GM18517 (cell line): ENCODE measurements around the gene ATR.
"Not testable (repeated sequence)": the region's sequence is repeated elsewhere in the genome, so short reads cannot be mapped to it uniquely, and the experiment has no call there.

Experiments
- ATAC-seq: cut with Tn5 transposase; IDR thresholded peaks from one replicate; pipeline ENCODE4 v1.9.1; 2021; ENCODE audit warnings: mild to moderate bottlenecking, moderate library complexity; ENCODE audit not compliant: unreplicated experiment

The ATR gene

DNA sequence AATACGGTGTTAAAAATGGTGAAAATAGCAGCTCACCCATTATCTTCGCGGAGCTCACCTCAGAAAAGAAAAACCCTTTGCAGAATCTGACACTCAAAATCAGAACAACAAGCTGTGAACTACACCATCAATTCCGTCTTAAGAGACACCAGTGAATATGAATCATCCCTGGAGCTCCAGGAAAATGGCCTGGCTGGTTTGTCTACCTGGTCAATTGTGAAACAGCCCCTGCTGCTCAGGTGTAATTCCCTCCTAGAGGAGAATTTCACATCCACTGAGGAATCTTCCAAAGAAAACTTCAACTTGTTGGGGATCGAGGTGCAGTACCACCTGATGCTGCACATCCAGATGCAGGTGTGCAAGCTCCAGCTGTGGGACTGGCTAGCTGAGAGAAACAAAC is 127.7 kb downstream of the ATR start:
- no peak for ATAC-seq

DNA sequence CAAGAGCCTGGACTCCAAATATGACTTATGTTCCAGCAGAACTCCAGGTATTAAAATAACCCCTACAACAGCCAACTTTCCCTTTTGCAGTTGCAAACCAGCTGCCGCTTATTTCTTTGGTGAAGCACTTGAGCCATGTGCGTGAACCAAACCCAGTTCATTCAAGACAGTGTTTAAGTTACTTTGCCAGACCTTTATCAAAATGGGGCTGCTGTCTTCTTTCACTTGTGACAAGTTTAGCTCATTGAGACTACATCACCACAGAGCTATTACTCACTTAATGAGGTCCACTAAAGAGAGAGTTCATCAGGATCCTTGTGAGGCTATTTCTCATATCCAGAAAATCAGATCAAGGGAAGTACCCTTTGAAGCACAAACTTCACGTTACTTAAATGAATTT is 128.3 kb downstream of the ATR start:
- ATAC-seq: no peak

- ATAC-seq: peak; percentile 52
These were observed 130.4 kb downstream of the ATR start, which contains the start of gene XRN1 for GRCh38 chr3:142447852-142448823. Gene XRN1, minus strand, starts transcription at chr3:142448037. Its CDS starts 93 bp downstream, at chr3:142447944.

- ATAC-seq: peak; percentile 23
These were observed 131.2 kb downstream of the ATR start for GRCh38 chr3:142447301-142447851.

DNA sequence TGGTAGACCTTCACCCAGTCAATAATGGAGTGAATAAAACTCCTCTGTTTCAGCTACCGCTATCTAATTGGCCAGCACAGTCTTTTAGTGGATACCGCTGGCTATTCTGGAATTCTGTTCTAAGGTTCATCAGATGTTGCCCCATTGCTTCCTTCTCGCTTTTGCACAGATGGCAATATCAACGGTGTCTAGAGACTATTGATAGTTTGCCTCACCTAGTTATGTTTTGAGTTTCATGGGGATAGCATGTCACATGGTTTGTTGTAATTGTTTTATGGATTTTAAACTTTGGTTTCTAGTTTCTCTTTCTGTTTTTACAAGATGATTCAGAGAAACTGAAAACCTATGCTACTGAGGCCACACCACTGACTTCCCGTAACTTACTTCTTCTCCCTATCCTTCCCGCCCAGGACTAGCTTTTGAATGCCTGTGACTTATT is 132.7 kb downstream of the ATR start:
- ATAC-seq: peak; percentile 74

DNA sequence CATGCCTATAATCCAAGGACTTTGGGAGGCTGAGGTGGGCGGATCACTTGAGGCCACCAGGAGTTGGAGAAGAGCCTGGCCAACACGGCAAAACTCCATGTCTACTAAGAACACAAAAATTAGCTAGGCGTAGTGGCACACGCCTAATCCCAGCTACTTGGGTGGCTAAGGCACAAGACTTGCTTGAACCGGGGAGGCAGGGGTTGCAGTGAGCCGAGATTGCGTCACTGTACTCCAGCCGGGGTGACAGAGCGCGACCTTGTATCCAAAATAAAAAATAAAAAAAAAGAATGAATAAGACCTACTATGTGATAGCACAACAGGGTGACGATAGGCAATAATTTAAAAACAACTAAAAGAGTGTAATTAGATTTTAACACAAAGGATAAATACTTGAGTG is 134.2 kb downstream of the ATR start:
- no peak for ATAC-seq

- not testable (repeated sequence) for ATAC-seq
These were observed 135.5 kb downstream of the ATR start for GRCh38 chr3:142443060-142443459.

DNA sequence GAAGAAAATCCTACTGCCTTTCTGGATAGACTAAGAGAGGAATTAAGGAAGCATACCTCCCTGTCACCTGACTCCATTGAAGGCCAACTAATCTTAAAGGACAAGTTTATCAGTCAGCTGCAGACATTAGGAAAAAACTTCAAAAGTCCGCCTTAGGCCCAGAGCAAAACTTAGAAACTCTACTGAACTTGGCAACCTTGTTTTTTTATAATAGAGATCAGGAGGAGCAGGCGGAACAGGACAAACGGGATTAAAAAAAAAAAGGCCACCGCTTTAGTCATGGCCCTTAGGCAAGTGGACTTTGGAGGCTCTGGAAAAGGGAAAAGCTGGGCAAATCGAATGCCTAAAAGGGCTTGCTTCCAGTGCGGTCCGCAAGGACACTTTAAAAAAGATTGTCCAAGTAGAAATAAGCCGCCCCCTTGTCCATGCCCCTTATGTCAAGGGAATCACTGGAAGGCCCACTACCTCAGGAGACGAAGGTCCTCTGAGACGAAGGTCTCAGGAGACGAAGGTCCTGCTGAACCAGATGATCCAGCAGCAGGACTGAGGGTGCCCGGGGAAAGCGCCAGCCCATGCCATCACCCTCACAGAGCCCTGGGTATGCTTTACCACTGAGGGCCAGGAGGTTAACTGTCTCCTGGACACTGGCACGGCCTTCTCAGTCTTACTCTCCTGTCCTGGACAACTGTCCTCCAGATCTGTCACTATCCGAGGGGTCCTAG is 138.9 kb downstream of the ATR start:
- ATAC-seq: not testable (repeated sequence)

GRCh38 chr3:142438096-142438495 is 140.4 kb downstream of the ATR start:
- ATAC-seq: not testable (repeated sequence)

DNA sequence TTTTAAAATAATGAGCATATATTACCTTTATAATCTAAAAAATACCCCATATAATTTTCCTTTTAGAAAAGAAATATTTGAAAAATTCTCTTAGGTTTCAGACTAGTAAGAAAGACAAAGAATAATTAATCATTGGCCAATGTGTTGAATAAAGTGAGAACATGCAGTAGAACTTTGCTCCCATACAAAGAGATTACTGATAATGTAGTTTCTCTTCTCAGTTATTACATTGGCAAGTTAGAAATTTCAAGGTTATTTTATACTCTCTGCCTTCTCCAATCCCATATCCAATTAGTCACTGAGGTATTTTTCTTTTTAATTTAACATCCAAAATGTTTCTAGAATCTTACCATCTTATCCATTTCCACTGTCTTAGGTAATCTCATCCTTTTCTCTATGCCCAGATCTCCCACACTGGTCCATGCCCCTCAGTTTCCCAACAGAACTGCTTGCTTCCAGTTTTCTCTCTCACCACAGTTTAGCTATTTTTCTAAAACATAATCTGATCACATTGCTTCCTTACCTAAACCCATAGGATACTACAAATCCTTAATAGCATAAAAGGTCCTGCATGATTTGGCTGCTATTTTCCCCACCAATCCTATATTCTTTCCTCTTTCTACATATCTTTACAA is 141.5 kb downstream of the ATR start:
- no peak for ATAC-seq

DNA sequence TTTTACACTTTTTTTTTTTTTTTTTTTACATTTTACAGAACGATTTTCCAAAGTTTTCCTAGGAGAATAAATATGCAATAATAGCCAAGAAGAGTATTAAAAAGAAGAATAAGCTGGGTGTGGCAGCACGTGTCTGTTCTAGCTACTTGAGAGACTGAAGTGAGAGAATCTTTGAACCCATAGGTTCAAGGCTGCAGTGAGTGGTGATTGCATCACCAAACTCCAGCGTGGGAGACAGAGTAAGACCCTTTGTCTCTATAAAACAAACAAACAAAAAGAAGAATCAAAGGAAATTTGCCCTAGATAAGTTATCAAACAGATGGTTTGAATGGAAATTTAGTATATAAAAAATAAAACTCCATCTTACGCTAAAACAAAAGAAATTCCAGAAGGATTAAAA is 144.0 kb downstream of the ATR start:
- ATAC-seq: no peak

- ATAC-seq: no peak
These were observed 145.4 kb downstream of the ATR start for GRCh38 chr3:142433110-142433509.

DNA sequence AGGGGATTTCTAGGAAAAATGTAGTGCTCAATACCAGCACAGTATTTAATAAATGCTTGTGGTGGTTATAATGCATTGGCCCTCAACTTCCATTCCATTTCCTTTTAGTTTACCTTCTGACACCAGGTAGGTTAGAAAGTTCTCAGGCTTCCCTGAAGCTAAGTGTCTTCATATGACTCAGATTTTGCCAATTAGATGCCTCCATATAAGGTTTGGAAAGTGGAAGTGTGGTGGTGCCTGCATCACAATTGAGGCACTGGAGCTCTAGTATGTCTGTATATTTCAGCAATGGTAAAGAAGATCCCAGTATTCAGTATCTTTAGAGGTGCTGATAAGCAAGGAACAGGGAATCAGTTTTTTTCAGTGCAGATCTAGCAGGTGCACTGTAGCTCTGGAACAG is 149.0 kb downstream of the ATR start:
- no peak for ATAC-seq

- no peak for ATAC-seq
These were observed 153.8 kb downstream of the ATR start for GRCh38 chr3:142424754-142425153.

GRCh38 chr3:142418926-142419592 is 159.5 kb downstream of the ATR start:
- no peak for ATAC-seq

GRCh38 chr3:142417302-142417701 is 161.2 kb downstream of the ATR start:
- ATAC-seq: no peak

GRCh38 chr3:142400537-142400936 is 178.0 kb downstream of the ATR start:
- not testable (repeated sequence) for ATAC-seq
